GM12892 (cell line): Measurements from ENCODE around the gene FKBP8.
"Not testable (repeated sequence)": the region's sequence is repeated elsewhere in the genome, so short reads cannot be mapped to it uniquely, and the experiment has no call there.

ENCODE experiments used
- DNase-seq: peaks from one replicate; pipeline ENCODE4 v3.0.0; 2011; ENCODE audit not compliant: insufficient read length
- FAIRE-seq: peaks from 2 replicates; lab custom pipeline; 2011; peaks lifted over from hg19 to GRCh38; lab: Jason Lieb, UNC
- POLR2A ChIP-seq: IDR thresholded peaks from 2 replicates; pipeline ENCODE4 v1.6.1; 2011; ENCODE audit warnings: low read depth, low read length, control low read depth
- POLR2AphosphoS5 ChIP-seq: IDR thresholded peaks from 2 replicates; pipeline ENCODE4 v1.6.1; 2011; ENCODE audit warnings: low read depth, low read length, control low read depth
- TAF1 ChIP-seq: IDR thresholded peaks from 2 replicates; pipeline ENCODE4 v1.6.1; 2011; ENCODE audit warnings: low read depth, mild to moderate bottlenecking, control low read depth, low read length, borderline replicate concordance

FKBP8 gene

DNA sequence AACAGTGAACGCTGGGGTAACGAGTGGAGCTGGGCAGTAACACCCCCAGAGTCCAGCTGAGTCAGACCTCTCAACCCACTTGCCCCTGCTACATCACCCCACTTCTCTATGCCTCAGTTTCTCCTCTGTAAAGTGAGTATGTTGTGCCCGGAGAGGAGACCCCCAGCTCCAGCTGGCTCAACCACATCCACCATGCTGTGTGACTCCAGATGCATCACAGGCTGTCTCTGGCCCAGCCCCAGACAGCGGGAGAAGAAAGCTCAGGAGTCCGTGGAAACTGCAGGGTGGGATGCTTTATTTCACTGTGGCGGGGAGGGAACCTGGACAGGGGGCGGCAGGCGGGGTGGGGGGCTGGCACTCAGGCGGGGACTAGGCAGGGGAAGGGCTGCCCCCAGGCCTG, 11.9 kb downstream of the FKBP8 start:
- TF ChIP-seq TAF1: no peak
- no peak for TF ChIP-seq POLR2A
- TF ChIP-seq POLR2AphosphoS5: no peak
- DNase-seq (no peak), FAIRE-seq (no peak)

GRCh38 chr19:18529782-18530181, 13.6 kb downstream of the FKBP8 start:
- FAIRE-seq (no peak), DNase-seq (no peak)
- TF ChIP-seq POLR2A (no peak), TAF1 (no peak), POLR2AphosphoS5 (no peak)

GRCh38 chr19:18526316-18526715, 17.1 kb downstream of the FKBP8 start:
- DNase-seq (no peak), FAIRE-seq (no peak)
- TF ChIP-seq TAF1: no peak
- TF ChIP-seq POLR2A: no peak
- TF ChIP-seq POLR2AphosphoS5: no peak

GRCh38 chr19:18523841-18524240, 19.5 kb downstream of the FKBP8 start:
- no peak for TF ChIP-seq POLR2A
- FAIRE-seq (no peak), DNase-seq (no peak)

GRCh38 chr19:18522862-18523440, 20.4 kb downstream of the FKBP8 start:
- not testable (repeated sequence) for FAIRE-seq, DNase-seq

DNA sequence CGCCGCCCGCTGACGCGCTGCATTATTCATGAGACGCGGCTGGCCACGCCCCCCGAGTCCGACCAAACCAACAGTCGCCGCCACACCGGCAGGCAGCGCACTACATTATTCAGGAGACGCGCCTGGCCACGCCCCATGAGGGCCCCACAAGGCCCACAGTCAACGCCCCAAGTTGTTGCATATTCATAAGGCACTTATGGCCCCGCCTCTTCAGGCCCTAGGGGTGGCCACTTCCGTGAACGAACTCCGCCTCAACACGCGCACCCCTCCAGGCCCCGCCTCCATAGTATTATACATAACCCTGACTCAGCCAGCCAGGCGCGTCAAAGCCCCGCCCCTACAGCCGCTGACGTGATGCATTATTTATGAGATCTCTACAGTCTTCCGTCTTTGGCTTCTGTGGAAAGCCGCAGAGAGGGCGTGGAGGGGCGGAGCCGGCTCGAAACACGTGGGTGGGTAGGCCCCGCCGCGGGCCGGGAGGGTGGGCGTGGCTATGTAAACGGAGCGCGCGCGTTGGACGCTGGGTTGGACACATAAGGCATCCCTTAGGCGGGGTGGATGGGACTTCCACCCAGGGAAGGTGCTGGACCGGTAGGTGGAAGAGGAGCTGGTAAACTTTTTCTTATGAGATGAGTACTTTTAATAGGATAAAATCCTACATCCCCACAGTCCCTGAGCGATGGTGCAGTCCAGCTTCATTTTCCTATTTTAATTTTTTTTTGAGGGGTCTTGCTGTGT, 21.1 kb downstream of the FKBP8 start:
- peak; percentile 96 for FAIRE-seq
- TF ChIP-seq POLR2AphosphoS5 (peak; percentile 54; the same call in 1 of the 2 replicates), POLR2A (peak; percentile 66; the same call in 1 of the 2 replicates), TAF1 (no peak)
- peak; percentile 96 for DNase-seq

GRCh38 chr19:18521692-18522123, 21.7 kb downstream of the FKBP8 start, which contains the start of gene ELL:
TSS of gene ELL (minus strand) at chr19:18522070. CDS start at chr19:18522055, 15 bp downstream.
- peak; percentile 88 for TF ChIP-seq TAF1
- peak; percentile 93 for TF ChIP-seq POLR2A
- TF ChIP-seq POLR2AphosphoS5: peak; percentile 93
- DNase-seq: no peak
- FAIRE-seq: no peak

DNA sequence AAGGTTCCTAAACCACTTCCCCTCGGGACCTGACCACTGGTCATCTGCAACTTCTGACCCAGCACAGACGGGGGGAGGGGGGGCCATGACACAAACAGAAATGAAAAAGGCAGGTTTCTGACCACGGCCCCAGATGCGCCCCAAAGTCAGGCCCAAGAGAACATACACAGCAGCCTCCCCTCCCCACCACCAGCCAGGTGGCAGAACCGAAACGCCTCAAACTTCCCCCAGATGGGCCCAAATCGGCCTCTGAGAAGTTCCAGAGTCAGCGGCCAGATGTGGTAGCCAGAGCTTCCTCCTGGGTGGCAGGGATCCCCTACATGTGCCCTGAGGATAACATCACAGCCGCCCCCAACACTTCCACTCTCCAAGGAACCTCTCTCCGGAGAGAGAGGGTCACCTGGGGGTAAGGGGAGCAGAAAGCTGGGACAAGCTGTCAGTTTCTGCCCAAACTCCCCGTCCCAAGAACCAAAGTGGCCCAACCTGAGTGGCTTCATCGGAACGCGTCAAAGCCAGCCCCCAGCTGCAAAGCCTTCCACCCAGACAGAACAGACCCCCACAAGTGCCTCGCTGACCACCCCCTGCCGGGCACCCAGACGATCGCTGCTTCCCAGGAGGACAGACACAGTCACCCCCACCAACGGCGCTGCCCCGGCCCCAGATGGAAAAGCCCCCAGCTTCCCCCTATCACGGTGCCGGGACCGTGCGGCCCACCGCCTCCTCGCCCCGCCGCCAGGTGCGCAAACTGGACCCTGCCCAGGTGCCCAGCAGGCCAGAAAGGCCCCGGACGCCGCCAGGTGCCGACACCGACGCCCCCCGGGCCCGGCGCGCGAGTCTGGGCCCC, 22.3 kb downstream of the FKBP8 start:
- FAIRE-seq (peak; percentile 42), DNase-seq (no peak)

GRCh38 chr19:18519962-18520847, 23.2 kb downstream of the FKBP8 start:
- DNase-seq (no peak), FAIRE-seq (peak; percentile 89)
- TF ChIP-seq POLR2A (no peak), TAF1 (no peak), POLR2AphosphoS5 (no peak)

More for the DNA sequence above, 22.3 kb downstream of the FKBP8 start:
- TF ChIP-seq TAF1 (no peak), POLR2A (no peak), POLR2AphosphoS5 (no peak)

- no peak for TF ChIP-seq POLR2AphosphoS5
- TF ChIP-seq TAF1: no peak
- no peak for TF ChIP-seq POLR2A
- DNase-seq (no peak), FAIRE-seq (no peak)
Observed at GRCh38 chr19:18518639-18519038, 24.7 kb downstream of the FKBP8 start.
